K562 (cell line): Measurements from ENCODE around the gene ARL3. TPM values are rescaled to one million over a fixed set of nuclear protein-coding genes. Genes with fewer than 3 reads are reported as not detected.

Experiments used
- ADNP ChIP-seq: fragments of 200-800 bp; sonication (Bioruptor generic); IDR thresholded peaks from 2 replicates; pipeline ENCODE4 v1.6.1; 2016; ENCODE audit warnings: missing genetic modification characterization, missing compliant biosample characterization
- EGR1 ChIP-seq: fragments of 450-650 bp; conservative IDR thresholded peaks from 2 replicates; pipeline ENCODE4 v1.6.1; 2017; ENCODE audit warnings: mild to moderate bottlenecking
- ELF2 ChIP-seq: fragments of 250-450 bp; sonication (Bioruptor Pico); IDR thresholded peaks from 2 replicates; pipeline ENCODE4 v1.5.0; 2021; ENCODE audit warnings: mild to moderate bottlenecking
- FOXM1 ChIP-seq, 2 experiments: fragments of 450-650 bp in 1 of 2; sonication (generic) in 1 of 2; formaldehyde crosslinking in 1 of 2; IDR thresholded peaks; 2 replicates each; pipeline versions ENCODE4 v1.6.1 to v1.9.0; 2017 to 2022; ENCODE audit warnings: low read depth in 2 of 2, mild to moderate bottlenecking in 2 of 2, missing genetic modification reagents in 1 of 2, moderate library complexity in 1 of 2
- HNRNPK ChIP-seq: fragments of 200-400 bp; formaldehyde crosslinking; IDR thresholded peaks from one replicate; pipeline ENCODE4 v1.6.1; 2018; ENCODE audit warnings: mild to moderate bottlenecking, low read depth, low read length; ENCODE audit not compliant: poor library complexity, severe bottlenecking
- NFIC ChIP-seq: fragments of 450-650 bp; IDR thresholded peaks from 2 replicates; pipeline ENCODE4 v1.6.1; 2017; ENCODE audit warnings: mild to moderate bottlenecking, inconsistent platforms
- PRPF4 ChIP-seq: fragments of 200-400 bp; formaldehyde crosslinking; IDR thresholded peaks from one replicate; pipeline ENCODE4 v1.6.1; 2017; ENCODE audit warnings: low read length, low read depth, mild to moderate bottlenecking; ENCODE audit not compliant: insufficient read depth, poor library complexity, severe bottlenecking
- SMARCE1 ChIP-seq: fragments of 450-650 bp; IDR thresholded peaks from 2 replicates; pipeline ENCODE4 v1.7.1; 2016; ENCODE audit warnings: mild to moderate bottlenecking
- SUPT5H ChIP-seq: fragments of 450-650 bp; IDR thresholded peaks from 2 replicates; pipeline ENCODE4 v1.6.1; 2016
- TSC22D4 ChIP-seq: fragments of 450-650 bp; IDR thresholded peaks from 2 replicates; pipeline ENCODE4 v1.6.1; 2016; ENCODE audit warnings: missing genetic modification characterization, missing biosample characterization, control low read depth
- ZNF431 ChIP-seq: sonication (generic); formaldehyde crosslinking; IDR thresholded peaks from 2 replicates; pipeline ENCODE4 v1.8.0; 2022; ENCODE audit warnings: mild to moderate bottlenecking, missing genetic modification reagents
- ZNF655 ChIP-seq: fragments of 250-450 bp; sonication (Bioruptor Pico); IDR thresholded peaks from 2 replicates; pipeline ENCODE4 v1.5.0; 2021
- polyA plus RNA-seq, 8 experiments: library from polyadenylated mRNA; depleted of rRNA in 4 of 8; stranded (reverse) in 5 of 8; unstranded in 3 of 8; fragments of >200 nt; fragmentation: Nextera tagmentation in 2 of 8; fragmentation: Illumina TruSeq in 1 of 8; extraction: Ambion mirVana in 2 of 8; extraction: Trizol in 1 of 8; gene quantifications; 2 replicates each; pipeline versions ENCODE4 v1.2.1 to v1.2.3, GENCODE V29; 2011 to 2014; ENCODE audit warnings: inconsistent platforms in 1 of 8, missing spikeins in 1 of 8
- total RNA-seq, 7 experiments: library from RNA; depleted of rRNA in 6 of 7; stranded (reverse); fragments of >200 nt in 6 of 7; fragmentation: Illumina TruSeq in 2 of 7; extraction: Trizol in 2 of 7; gene quantifications; 2 replicates each; pipeline versions ENCODE4 v1.2.1 to v1.2.3, GENCODE V29; 2011 to 2021; ENCODE audit warnings: low replicate concordance in 1 of 7
- TF ChIP-seq, protein P1 (sequence below), 2 experiments: fragments of 450-650 bp; formaldehyde crosslinking in 1 of 2; IDR thresholded peaks; 2 replicates each; pipeline versions ENCODE4 v1.4.0 to v1.6.1; 2014 to 2020; ENCODE audit warnings: mild to moderate bottlenecking in 2 of 2, borderline replicate concordance in 1 of 2, low read depth in 1 of 2
- TF ChIP-seq, protein P2 (sequence below): fragments of 450-650 bp; IDR thresholded peaks from 2 replicates; pipeline ENCODE4 v1.6.1; 2018; ENCODE audit not compliant: partially characterized antibody

The ARL3 gene
- total and polyA plus RNA-seq, 9 of the 15 experiments (the other 6 are each of a cell fraction or from before 2014, with no cell fraction given), result 2.9 to 8.9 (median 4.8) TPM

GRCh38 chr10:102714621-102715455 lies 641 bp upstream of the ARL3 start, which contains the start of gene SFXN2 (continued):
- TF ChIP-seq FOXM1 (IDR thresholded peaks at IDR 0.05; ENCODE audit: low read depth) (no peak), FOXM1 (CRISPR knock-in tag; IDR thresholded peaks at IDR 0.05; ENCODE audit: low read depth) (peak; percentile 58; the same call in 1 of the 2 replicates), SUPT5H (peak; percentile 64), ZNF431 (CRISPR knock-in tag) (no peak), TSC22D4 (tag) (no peak), HNRNPK (no peak), ELF2 (no peak), ZNF655 (CRISPR knock-in tag) (no peak), PRPF4 (no peak), EGR1 (no peak), ADNP (tag) (no peak), SMARCE1 (no peak), NFIC (no peak)
- TF ChIP-seq, protein P1, sequence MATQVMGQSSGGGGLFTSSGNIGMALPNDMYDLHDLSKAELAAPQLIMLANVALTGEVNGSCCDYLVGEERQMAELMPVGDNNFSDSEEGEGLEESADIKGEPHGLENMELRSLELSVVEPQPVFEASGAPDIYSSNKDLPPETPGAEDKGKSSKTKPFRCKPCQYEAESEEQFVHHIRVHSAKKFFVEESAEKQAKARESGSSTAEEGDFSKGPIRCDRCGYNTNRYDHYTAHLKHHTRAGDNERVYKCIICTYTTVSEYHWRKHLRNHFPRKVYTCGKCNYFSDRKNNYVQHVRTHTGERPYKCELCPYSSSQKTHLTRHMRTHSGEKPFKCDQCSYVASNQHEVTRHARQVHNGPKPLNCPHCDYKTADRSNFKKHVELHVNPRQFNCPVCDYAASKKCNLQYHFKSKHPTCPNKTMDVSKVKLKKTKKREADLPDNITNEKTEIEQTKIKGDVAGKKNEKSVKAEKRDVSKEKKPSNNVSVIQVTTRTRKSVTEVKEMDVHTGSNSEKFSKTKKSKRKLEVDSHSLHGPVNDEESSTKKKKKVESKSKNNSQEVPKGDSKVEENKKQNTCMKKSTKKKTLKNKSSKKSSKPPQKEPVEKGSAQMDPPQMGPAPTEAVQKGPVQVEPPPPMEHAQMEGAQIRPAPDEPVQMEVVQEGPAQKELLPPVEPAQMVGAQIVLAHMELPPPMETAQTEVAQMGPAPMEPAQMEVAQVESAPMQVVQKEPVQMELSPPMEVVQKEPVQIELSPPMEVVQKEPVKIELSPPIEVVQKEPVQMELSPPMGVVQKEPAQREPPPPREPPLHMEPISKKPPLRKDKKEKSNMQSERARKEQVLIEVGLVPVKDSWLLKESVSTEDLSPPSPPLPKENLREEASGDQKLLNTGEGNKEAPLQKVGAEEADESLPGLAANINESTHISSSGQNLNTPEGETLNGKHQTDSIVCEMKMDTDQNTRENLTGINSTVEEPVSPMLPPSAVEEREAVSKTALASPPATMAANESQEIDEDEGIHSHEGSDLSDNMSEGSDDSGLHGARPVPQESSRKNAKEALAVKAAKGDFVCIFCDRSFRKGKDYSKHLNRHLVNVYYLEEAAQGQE (IDR thresholded peaks at IDR 0.05; ENCODE audit: borderline replicate concordance), result no peak
- TF ChIP-seq, protein P1 (CRISPR knock-in tag; IDR thresholded peaks at IDR 0.05; ENCODE audit: low read depth), result no peak
- TF ChIP-seq, protein P2, sequence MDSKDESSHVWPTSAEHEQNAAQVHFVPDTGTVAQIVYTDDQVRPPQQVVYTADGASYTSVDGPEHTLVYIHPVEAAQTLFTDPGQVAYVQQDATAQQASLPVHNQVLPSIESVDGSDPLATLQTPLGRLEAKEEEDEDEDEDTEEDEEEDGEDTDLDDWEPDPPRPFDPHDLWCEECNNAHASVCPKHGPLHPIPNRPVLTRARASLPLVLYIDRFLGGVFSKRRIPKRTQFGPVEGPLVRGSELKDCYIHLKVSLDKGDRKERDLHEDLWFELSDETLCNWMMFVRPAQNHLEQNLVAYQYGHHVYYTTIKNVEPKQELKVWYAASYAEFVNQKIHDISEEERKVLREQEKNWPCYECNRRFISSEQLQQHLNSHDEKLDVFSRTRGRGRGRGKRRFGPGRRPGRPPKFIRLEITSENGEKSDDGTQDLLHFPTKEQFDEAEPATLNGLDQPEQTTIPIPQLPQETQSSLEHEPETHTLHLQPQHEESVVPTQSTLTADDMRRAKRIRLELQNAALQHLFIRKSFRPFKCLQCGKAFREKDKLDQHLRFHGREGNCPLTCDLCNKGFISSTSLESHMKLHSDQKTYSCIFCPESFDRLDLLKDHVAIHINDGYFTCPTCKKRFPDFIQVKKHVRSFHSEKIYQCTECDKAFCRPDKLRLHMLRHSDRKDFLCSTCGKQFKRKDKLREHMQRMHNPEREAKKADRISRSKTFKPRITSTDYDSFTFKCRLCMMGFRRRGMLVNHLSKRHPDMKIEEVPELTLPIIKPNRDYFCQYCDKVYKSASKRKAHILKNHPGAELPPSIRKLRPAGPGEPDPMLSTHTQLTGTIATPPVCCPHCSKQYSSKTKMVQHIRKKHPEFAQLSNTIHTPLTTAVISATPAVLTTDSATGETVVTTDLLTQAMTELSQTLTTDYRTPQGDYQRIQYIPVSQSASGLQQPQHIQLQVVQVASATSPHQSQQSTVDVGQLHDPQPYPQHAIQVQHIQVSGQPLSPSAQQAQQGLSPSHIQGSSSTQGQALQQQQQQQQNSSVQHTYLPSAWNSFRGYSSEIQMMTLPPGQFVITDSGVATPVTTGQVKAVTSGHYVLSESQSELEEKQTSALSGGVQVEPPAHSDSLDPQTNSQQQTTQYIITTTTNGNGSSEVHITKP, result no peak
